GM19328 (cell line): ENCODE measurements around the gene OXCT2.

Experiments used
- ATAC-seq: cut with Tn5 transposase; IDR thresholded peaks from one replicate; pipeline ENCODE4 v1.9.1; 2021; ENCODE audit warnings: mild to moderate bottlenecking, moderate library complexity; ENCODE audit not compliant: unreplicated experiment

OXCT2 gene

DNA sequence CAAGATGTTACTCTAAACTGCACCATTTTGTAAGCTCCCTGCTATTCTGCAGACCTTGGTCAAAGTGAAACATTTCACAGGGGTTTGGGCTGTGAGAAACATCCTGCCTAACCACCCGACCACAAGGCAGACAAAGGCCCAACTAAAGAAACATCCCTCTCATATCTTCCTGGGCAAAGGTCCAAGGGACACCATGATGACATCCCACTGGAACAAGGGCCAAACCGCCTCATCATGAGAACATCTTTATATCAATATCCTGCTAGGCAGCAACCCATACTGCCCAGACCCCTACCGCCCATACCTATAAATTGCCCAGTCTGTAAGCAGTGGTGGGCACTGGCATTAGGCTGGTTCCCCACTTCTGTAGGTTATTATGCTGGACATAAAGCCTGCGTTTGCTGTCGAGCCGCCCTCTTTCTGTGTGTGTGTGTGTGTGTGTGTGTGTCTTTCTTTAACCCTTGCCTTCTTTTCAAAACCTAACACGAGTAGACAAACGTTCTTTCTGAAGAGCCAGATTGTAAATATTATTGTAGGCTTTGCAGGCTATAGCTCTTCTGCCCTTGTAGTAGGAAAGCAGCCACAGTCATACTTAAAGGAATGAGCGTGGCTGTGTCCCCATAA lies 33.5 kb downstream of the OXCT2 start:
- ATAC-seq: no peak

DNA sequence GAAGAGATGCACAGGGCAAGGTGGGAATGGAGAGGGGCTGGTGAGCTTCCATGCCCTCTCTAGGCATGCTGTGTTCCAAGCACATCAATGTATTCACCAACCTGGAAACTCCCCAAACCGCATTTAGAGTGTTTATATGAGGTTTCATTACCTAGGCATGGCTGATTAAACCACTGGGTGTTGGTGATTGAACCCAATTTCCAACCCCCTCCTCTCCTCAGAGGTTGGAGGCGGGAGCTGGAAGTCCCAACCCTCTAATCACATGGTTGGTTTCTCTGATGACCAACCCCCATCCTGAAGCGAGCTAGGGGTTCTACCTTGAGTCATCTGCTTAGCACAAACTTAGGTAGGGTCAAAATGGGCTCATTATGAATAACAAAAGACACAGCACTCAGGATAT lies 35.4 kb downstream of the OXCT2 start:
- no peak for ATAC-seq

DNA sequence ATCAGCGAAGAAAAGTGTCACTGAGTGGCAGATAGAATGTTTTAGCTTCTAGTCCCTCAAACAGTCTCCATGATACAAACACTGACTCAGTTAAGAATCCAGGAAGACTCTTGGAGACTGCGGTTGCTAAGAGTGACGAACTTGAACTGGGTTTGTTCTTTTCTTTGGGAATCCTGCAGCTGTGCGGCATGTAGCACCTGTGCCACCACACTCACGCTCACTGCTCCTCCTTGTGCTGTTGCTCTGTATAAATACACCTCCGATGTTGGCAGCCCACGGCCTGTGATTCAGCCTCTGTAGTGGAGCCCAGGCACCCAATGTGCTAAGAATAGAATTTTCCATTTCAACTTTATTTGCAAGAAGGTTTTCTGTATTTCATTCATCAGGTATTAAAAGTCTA lies 38.0 kb downstream of the OXCT2 start:
- no peak for ATAC-seq

DNA sequence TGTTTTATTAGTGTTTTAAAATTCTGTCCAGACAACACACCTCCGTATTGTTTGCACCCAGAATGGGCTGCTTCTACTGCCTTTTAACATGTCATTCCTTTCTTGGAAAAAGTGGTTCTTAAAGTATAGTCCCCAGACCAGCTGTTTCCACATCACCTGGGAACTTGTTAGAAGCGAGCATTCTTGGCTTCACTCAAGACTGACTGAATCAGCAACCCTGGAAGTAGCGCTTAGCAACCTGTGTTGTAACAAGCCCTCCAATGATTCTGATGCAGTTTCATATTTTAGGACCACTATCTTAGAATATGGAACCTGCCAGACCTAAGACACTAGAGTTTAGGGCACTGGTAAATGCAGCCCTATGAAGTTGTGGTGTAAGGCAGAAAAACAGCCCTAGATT lies 38.4 kb downstream of the OXCT2 start:
- ATAC-seq: no peak

DNA sequence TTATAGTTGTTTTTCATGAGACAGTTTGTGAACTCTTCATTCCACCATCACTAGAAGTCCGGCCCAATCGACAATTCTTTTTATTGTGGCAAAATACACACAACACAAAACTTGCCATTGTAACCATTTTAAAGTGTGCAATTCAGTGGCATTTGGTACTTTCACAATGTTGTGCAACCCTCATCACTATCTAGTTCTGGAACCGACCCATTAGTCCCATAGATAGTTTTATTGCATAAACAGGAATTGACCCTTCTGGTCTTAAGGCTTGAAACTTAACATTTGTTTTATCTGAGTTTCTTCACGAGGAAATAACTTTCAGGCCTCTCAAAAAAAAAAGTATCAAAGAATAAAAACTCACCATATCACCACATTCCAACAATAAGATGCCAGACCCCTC lies 41.3 kb downstream of the OXCT2 start:
- ATAC-seq: no peak

GRCh38 chr1:39729030-39729429 lies 42.1 kb downstream of the OXCT2 start:
- no peak for ATAC-seq

GRCh38 chr1:39727932-39728317 lies 43.2 kb downstream of the OXCT2 start:
- ATAC-seq: no peak

DNA sequence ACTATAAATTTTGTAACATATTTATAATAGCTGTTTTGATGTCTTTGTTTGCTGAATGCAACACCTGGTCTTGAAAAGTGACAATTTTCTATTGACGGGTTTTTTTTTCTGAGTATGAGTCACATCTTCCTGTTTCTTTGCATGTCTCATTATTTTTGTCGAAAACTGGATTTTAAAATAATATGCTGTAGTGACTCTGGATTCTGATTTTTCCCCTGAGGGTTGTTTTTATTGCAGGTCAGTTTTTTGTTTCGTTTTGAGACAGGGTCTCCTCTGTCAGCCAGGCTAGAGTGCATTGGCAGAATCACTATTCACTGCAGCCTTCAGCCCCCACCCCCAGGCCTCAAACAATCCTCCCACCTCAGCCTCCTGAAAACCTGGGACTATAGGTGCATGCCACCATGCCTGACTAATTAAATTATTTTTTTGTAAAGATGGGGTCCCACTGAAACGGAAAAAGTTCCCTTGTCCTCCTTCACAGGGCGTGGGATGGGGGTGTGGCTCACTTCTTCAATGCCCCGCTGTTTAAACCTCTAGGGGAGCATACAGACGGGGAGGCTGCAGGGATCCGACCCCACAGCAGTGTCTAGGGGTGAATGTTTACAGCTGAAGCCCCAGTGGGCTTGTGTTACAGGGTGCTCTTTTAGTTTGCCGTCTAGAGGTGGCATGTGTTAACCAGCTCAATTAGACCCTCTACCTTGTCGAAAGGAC lies 43.8 kb downstream of the OXCT2 start:
- ATAC-seq: no peak

GRCh38 chr1:39726600-39726999 lies 44.5 kb downstream of the OXCT2 start:
- ATAC-seq: no peak

GRCh38 chr1:39722495-39722894 lies 48.7 kb downstream of the OXCT2 start:
- no peak for ATAC-seq

GRCh38 chr1:39721664-39722063 lies 49.5 kb downstream of the OXCT2 start:
- no peak for ATAC-seq

- no peak for ATAC-seq
Observed at GRCh38 chr1:39720094-39720999, 50.8 kb downstream of the OXCT2 start.
